ENCODE data around the gene UBE2E2.

Gene UBE2E2

GRCh38 chr3:23574822-23575315, 371.7 kb downstream of the UBE2E2 start:
- no peak for TF ChIP-seq GATA3 (IDR thresholded peaks at IDR 0.05; ENCODE audit: low read depth, low read length)
- TF ChIP-seq GATA2 (IDR thresholded peaks at IDR 0.05; ENCODE audit: low read depth, low read length): no peak

- TF ChIP-seq GATA3 (IDR thresholded peaks at IDR 0.05; ENCODE audit: low read depth, low read length) (no peak), GATA2 (IDR thresholded peaks at IDR 0.05; ENCODE audit: low read depth, low read length) (no peak)
These were observed 372.6 kb downstream of the UBE2E2 start for GRCh38 chr3:23575697-23576096.

- TF ChIP-seq GATA3 (IDR thresholded peaks at IDR 0.05; ENCODE audit: low read depth, low read length) (no peak), GATA2 (IDR thresholded peaks at IDR 0.05; ENCODE audit: low read depth, low read length) (no peak)
These were observed 373.3 kb downstream of the UBE2E2 start for GRCh38 chr3:23576379-23576959.

GRCh38 chr3:23580096-23580713, 377.1 kb downstream of the UBE2E2 start:
- TF ChIP-seq GATA2 (IDR thresholded peaks at IDR 0.05; ENCODE audit: low read depth, low read length) (no peak), GATA3 (IDR thresholded peaks at IDR 0.05; ENCODE audit: low read depth, low read length) (no peak)

- TF ChIP-seq GATA3 (IDR thresholded peaks at IDR 0.05; ENCODE audit: low read depth, low read length) (no peak), GATA2 (IDR thresholded peaks at IDR 0.05; ENCODE audit: low read depth, low read length) (no peak)
These were observed 381.0 kb downstream of the UBE2E2 start for GRCh38 chr3:23583980-23584740.

- TF ChIP-seq GATA3 (IDR thresholded peaks at IDR 0.05; ENCODE audit: low read depth, low read length) (no peak), GATA2 (IDR thresholded peaks at IDR 0.05; ENCODE audit: low read depth, low read length) (no peak)
These were observed 384.4 kb downstream of the UBE2E2 start for GRCh38 chr3:23587513-23587912.

GRCh38 chr3:23588547-23588946, 385.4 kb downstream of the UBE2E2 start:
- TF ChIP-seq GATA2 (IDR thresholded peaks at IDR 0.05; ENCODE audit: low read depth, low read length) (no peak), GATA3 (IDR thresholded peaks at IDR 0.05; ENCODE audit: low read depth, low read length) (no peak)

GRCh38 chr3:23589602-23590001, 386.5 kb downstream of the UBE2E2 start:
- TF ChIP-seq GATA3 (IDR thresholded peaks at IDR 0.05; ENCODE audit: low read depth, low read length): no peak
- no peak for TF ChIP-seq GATA2 (IDR thresholded peaks at IDR 0.05; ENCODE audit: low read depth, low read length)

- TF ChIP-seq GATA2 (IDR thresholded peaks at IDR 0.05; ENCODE audit: low read depth, low read length): no peak
- no peak for TF ChIP-seq GATA3 (IDR thresholded peaks at IDR 0.05; ENCODE audit: low read depth, low read length)
These were observed 387.5 kb downstream of the UBE2E2 start for GRCh38 chr3:23590424-23591273.

- TF ChIP-seq GATA2 (IDR thresholded peaks at IDR 0.05; ENCODE audit: low read depth, low read length): no peak
- TF ChIP-seq GATA3 (IDR thresholded peaks at IDR 0.05; ENCODE audit: low read depth, low read length): no peak
These were observed 388.2 kb downstream of the UBE2E2 start for GRCh38 chr3:23591374-23591773.

GRCh38 chr3:23592961-23593931, 390.1 kb downstream of the UBE2E2 start:
- TF ChIP-seq GATA3 (IDR thresholded peaks at IDR 0.05; ENCODE audit: low read depth, low read length) (no peak), GATA2 (IDR thresholded peaks at IDR 0.05; ENCODE audit: low read depth, low read length) (no peak)

- TF ChIP-seq GATA3 (IDR thresholded peaks at IDR 0.05; ENCODE audit: low read depth, low read length): no peak
- no peak for TF ChIP-seq GATA2 (IDR thresholded peaks at IDR 0.05; ENCODE audit: low read depth, low read length)
These were observed 390.9 kb downstream of the UBE2E2 start for GRCh38 chr3:23594066-23594465.

Measured in SH-SY5Y (cell line).